A549 (cell line): ENCODE data around the gene PFN3.

Source experiments
- CTCF ChIP-seq: fragments of >200 bp; sonication (Bioruptor Twin); formaldehyde crosslinking; IDR thresholded peaks from 3 replicates; pipeline ENCODE4 v1.5.1; 2016
- ELK1 ChIP-seq: fragments of 150-350 bp; IDR thresholded peaks from 2 replicates; pipeline ENCODE4 v1.6.1; 2014; ENCODE audit warnings: low read depth, mild to moderate bottlenecking, low read length
- HDAC2 ChIP-seq: fragments of 200-600 bp; sonication (generic); IDR thresholded peaks from 2 replicates; pipeline ENCODE4 v1.6.1; 2016
- JUN ChIP-seq, 2 experiments: fragments of >200 bp; sonication (Bioruptor Twin); formaldehyde crosslinking; IDR thresholded peaks; 2 replicates in 1 of 2; 3 replicates in 1 of 2; pipeline ENCODE4 v1.6.1; 2016 to 2017
- PBX3 ChIP-seq: IDR thresholded peaks from 2 replicates; pipeline ENCODE4 v1.6.1; 2012
- POLR2A ChIP-seq: IDR thresholded peaks from 2 replicates; pipeline ENCODE4 v1.6.1; 2012; ENCODE audit warnings: mild to moderate bottlenecking, low read length
- POLR2AphosphoS2 ChIP-seq: conservative IDR thresholded peaks from 2 replicates; pipeline ENCODE4 v1.6.1; 2012; ENCODE audit warnings: low read length, improper control_type of control experiment, inconsistent platforms
- RFX5 ChIP-seq: fragments of 450-650 bp; IDR thresholded peaks from 2 replicates; pipeline ENCODE4 v1.7.1; 2014; ENCODE audit warnings: antibody characterized with exemption, mild to moderate bottlenecking, moderate library complexity

- TF ChIP-seq POLR2A: no peak
- TF ChIP-seq PBX3: no peak
- no peak for TF ChIP-seq CTCF
- no peak for TF ChIP-seq ELK1
- no peak for TF ChIP-seq POLR2AphosphoS2
- no peak for TF ChIP-seq JUN (IDR thresholded peaks at IDR 0.05)
- TF ChIP-seq HDAC2: no peak
- TF ChIP-seq RFX5: no peak
Measured at GRCh38 chr5:177374211-177374610, 26.2 kb downstream of the PFN3 start.
